Measurements from ENCODE around the gene SYTL1.

DNA sequence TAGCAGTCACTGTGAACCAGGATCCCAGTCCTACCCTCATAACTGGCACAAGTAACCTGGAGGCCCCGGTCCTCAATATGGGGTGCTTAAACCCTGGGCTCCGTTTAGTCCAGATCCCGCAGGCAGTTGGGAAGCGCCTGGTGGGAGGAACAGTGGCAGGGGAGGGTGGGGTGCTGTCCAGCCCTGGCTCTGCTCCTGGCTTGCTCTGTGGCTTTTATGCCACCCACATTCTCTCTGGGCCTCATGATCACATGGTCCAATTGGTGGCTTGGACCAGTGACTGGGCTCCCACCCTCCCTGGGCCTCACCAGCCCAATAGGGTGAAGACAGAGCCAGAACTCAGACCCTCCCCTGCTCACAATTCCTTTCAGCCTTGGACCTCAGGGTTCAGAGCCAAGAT, 38.4 kb downstream of the SYTL1 start:
- no peak for TF ChIP-seq YY1 (IDR thresholded peaks at IDR 0.05; ENCODE audit: insufficient read depth, insufficient read length)
- TF ChIP-seq ZNF274 (IDR thresholded peaks at IDR 0.05; ENCODE audit: low read depth, low read length) = no peak
- TF ChIP-seq SUZ12 (IDR thresholded peaks at IDR 0.05; ENCODE audit: extremely low read depth, insufficient read depth, insufficient read length) = no peak

Measured in NT2/D1 (cell line).